GM12878 (cell line): ENCODE data around the gene PTPRM.

Experiments used
- CHD2 ChIP-seq: IDR thresholded peaks from 2 replicates; pipeline ENCODE4 v1.6.1; 2011; ENCODE audit warnings: low read depth, low read length, improper control_type of control experiment, borderline replicate concordance
- CHD4 ChIP-seq: fragments of 200-600 bp; sonication (generic); IDR thresholded peaks from 2 replicates; pipeline ENCODE4 v1.6.1; 2016; ENCODE audit warnings: mild to moderate bottlenecking
- EZH2 ChIP-seq: IDR thresholded peaks from 2 replicates; pipeline ENCODE4 v1.6.1; 2012; ENCODE audit warnings: low read depth, mild to moderate bottlenecking, control low read depth, inconsistent platforms, low read length, borderline replicate concordance; ENCODE audit not compliant: control insufficient read depth
- GABPA ChIP-seq: IDR thresholded peaks from 2 replicates; pipeline ENCODE4 v1.6.1; 2014; ENCODE audit warnings: antibody characterized with exemption, low read depth, mild to moderate bottlenecking, inconsistent platforms
- POU2F2 ChIP-seq: IDR thresholded peaks from 3 replicates; pipeline ENCODE4 v1.6.1; 2011; ENCODE audit warnings: low read depth, mild to moderate bottlenecking, low read length, borderline replicate concordance
- SREBF2 ChIP-seq: IDR thresholded peaks from 2 replicates; pipeline ENCODE4 v1.6.1; 2012; ENCODE audit warnings: mild to moderate bottlenecking, low read length
- TF ChIP-seq, protein P1 (sequence below), 3 experiments: IDR thresholded peaks in 2 of 3; conservative IDR thresholded peaks in 1 of 3; 2 replicates each; pipeline ENCODE4 v1.5.1; 2011; ENCODE audit warnings: low read depth in 3 of 3, low read length in 3 of 3, mild to moderate bottlenecking in 3 of 3, control low read depth in 2 of 3, moderate library complexity in 2 of 3, inconsistent platforms in 1 of 3, mixed read lengths in 1 of 3; ENCODE audit not compliant: control insufficient read depth in 2 of 3, insufficient read depth in 1 of 3; ENCODE audit errors: extremely low read depth in 1 of 3
- TF ChIP-seq, protein P2 (sequence below): fragments of 450-650 bp; IDR thresholded peaks from 2 replicates; pipeline ENCODE4 v1.6.1; 2018; ENCODE audit warnings: borderline replicate concordance, mild to moderate bottlenecking; ENCODE audit not compliant: partially characterized antibody

DNA sequence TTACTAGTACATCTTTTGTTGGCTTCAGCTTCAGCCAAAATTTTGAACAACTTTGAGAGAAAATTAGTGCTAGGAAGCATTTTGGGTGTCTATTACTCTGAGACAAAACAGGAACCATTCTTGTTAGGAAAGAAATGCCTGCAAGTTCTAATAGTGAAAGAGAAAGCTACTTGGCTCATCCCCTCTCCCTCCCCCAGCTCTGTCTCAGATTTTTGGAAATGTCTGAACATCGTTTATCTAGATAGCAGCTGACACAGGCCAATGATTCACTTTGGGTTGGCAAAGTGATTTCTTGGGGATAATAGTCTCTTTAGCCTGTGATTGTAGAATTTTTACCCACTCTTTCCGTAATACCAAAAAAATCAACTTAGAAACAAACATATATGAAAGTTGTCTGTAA lies 42.3 kb upstream of the PTPRM start:
- TF ChIP-seq SREBF2 (no peak), CHD4 (no peak), POU2F2 (no peak), GABPA (no peak), EZH2 (no peak), CHD2 (no peak)
- TF ChIP-seq, protein P1, sequence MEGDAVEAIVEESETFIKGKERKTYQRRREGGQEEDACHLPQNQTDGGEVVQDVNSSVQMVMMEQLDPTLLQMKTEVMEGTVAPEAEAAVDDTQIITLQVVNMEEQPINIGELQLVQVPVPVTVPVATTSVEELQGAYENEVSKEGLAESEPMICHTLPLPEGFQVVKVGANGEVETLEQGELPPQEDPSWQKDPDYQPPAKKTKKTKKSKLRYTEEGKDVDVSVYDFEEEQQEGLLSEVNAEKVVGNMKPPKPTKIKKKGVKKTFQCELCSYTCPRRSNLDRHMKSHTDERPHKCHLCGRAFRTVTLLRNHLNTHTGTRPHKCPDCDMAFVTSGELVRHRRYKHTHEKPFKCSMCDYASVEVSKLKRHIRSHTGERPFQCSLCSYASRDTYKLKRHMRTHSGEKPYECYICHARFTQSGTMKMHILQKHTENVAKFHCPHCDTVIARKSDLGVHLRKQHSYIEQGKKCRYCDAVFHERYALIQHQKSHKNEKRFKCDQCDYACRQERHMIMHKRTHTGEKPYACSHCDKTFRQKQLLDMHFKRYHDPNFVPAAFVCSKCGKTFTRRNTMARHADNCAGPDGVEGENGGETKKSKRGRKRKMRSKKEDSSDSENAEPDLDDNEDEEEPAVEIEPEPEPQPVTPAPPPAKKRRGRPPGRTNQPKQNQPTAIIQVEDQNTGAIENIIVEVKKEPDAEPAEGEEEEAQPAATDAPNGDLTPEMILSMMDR (IDR thresholded peaks at IDR 0.05 in 2 of 3, conservative IDR thresholded peaks at IDR 0.05 in 1 of 3; ENCODE audit: control insufficient read depth in 2 of 3, extremely low read depth in 1 of 3, insufficient read depth in 1 of 3, low read depth in 3 of 3, low read length in 3 of 3): no peak
- TF ChIP-seq, protein P2, sequence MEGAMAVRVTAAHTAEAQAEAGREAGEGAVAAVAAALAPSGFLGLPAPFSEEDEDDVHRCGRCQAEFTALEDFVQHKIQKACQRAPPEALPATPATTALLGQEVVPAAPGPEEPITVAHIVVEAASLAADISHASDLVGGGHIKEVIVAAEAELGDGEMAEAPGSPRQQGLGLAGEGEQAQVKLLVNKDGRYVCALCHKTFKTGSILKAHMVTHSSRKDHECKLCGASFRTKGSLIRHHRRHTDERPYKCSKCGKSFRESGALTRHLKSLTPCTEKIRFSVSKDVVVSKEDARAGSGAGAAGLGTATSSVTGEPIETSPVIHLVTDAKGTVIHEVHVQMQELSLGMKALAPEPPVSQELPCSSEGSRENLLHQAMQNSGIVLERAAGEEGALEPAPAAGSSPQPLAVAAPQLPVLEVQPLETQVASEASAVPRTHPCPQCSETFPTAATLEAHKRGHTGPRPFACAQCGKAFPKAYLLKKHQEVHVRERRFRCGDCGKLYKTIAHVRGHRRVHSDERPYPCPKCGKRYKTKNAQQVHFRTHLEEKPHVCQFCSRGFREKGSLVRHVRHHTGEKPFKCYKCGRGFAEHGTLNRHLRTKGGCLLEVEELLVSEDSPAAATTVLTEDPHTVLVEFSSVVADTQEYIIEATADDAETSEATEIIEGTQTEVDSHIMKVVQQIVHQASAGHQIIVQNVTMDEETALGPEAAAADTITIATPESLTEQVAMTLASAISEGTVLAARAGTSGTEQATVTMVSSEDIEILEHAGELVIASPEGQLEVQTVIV: no peak
